GM13977 (cell line): ENCODE measurements around the gene PIK3C2B.
"Not testable (repeated sequence)": the region's sequence is repeated elsewhere in the genome, so short reads cannot be mapped to it uniquely, and the experiment has no call there.

ENCODE experiments used
- DNase-seq: peaks from one replicate; pipeline ENCODE4 v3.0.0; 2012; ENCODE audit warnings: low spot score
- CTCF ChIP-seq: IDR thresholded peaks from 2 replicates; pipeline ENCODE4 v1.5.1; 2012; ENCODE audit warnings: mild to moderate bottlenecking, control low read depth; ENCODE audit not compliant: insufficient read depth; ENCODE audit errors: extremely low read depth, missing control alignments
- in situ Hi-C: fragments of 300-500 bp; cut with MboI; formaldehyde crosslinking; loops from one replicate; pipeline ENCODE4 v1.12.0; 2022; ENCODE audit warnings: low sequenced_read_pairs, low pct_unique_long_range_greater_than_20kb, mixed read lengths, inconsistent platforms; ENCODE audit not compliant: unreplicated experiment

PIK3C2B gene

GRCh38 chr1:204529371-204529895, 34.8 kb upstream of the PIK3C2B start:
- DNase-seq, result no peak
- TF ChIP-seq CTCF, result peak; percentile 27
- in situ Hi-C loops, result no loop called here

- in situ Hi-C loops, result no loop called here
- TF ChIP-seq CTCF, result no peak
- DNase-seq, result no peak
Observed at GRCh38 chr1:204528677-204529076, 34.1 kb upstream of the PIK3C2B start.

DNA sequence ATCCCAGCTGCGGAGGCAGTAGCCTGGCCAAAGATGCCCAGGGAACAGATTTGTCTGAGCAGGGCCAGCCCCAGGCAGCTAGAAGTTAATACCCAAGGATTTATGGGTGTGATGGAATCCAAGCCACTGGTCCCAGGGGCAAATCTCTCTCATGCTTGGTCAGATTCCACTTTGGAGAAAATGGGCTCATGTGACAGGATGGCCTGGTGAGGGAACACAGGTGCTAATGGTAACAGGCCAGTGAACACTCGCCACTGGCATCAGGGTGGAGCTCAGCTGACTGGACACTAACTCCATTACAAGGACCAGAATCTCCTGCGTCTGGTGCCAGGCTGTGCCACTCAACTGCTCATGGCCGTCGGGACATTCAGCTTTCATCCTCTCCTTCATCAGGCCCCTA, 33.6 kb upstream of the PIK3C2B start:
- TF ChIP-seq CTCF, result no peak
- in situ Hi-C loops, result no loop called here
- no peak for DNase-seq

DNA sequence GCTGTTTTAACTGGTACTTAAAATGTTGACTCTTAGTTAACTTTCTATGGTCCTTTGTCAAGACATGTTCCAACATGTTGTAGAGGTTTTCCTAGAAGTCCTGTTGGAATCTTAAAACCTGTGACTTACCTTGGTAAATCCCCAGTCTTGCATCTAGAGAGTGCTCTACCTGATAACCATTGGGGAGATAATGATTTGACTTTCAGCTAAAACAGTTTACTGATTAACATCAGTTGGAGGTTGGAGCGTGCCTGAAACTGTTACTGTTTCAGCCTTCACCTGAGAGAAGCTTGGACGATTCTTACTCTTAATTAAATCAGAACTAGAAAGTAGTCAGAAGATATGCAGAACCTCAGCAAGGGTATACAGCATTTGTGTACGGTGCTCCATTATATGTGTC, 30.4 kb upstream of the PIK3C2B start:
- in situ Hi-C loops, result no loop called here
- DNase-seq, result no peak
- TF ChIP-seq CTCF, result no peak

- in situ Hi-C loops, result no loop called here
- DNase-seq, result no peak
Observed at GRCh38 chr1:204523605-204524215, 29.1 kb upstream of the PIK3C2B start.

DNA sequence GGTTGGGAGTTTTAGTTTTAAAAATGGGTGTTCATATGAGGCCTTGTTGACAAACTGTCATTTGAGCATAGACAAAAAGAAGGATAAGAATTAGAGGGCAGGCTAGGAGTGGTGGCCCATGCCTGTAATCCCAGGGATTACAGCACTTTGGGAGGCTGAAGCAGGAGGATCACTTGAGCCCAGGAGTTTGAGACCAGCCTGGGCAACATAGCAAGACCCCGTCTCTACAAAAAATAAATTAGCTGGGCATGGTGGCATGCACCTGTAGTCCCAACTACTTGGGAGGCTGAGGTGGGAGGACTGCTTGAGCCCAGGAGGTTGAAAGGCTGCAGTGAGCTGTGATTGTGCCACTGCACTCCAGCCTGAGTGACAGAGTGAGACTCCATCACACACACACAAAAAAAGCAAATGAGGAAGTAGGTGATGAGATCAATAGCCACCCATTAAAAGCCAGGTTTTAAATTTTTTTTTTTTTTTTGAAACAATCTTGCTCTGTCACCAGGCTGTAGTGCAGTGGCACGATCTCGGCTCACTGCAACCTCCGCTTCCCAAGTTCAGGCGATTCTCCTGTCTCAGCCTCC, 27.4 kb upstream of the PIK3C2B start:
- DNase-seq, in situ Hi-C loops: not testable (repeated sequence)

More at GRCh38 chr1:204523605-204524215, 29.1 kb upstream of the PIK3C2B start:
- TF ChIP-seq CTCF, result no peak
